OCI-LY3 (cell line): ENCODE results near the gene GLB1L3.
"Not testable (repeated sequence)": the region's sequence is repeated elsewhere in the genome, so short reads cannot be mapped to it uniquely, and the experiment has no call there.

ENCODE experiments used
- H2AFZ ChIP-seq: fragments of 200-600, 300-600 bp; shearing (Covaris generic); 2 replicates; pipeline ENCODE4 v1.6.0; 2014; ENCODE audit warnings: antibody characterized with exemption, low read depth, low read length
- H3K27ac ChIP-seq: fragments of 200-600, 300-600 bp; sonication (generic); 2 replicates; pipeline ENCODE4 v1.5.1; 2014; ENCODE audit warnings: mild to moderate bottlenecking, low read length, moderate library complexity, mixed read lengths
- H3K27me3 ChIP-seq: fragments of 200-600, 300-600 bp; sonication (generic); 2 replicates; pipeline ENCODE4 v1.6.1; 2014; ENCODE audit warnings: low read depth, low read length, mixed read lengths
- H3K36me3 ChIP-seq: fragments of 200-600, 300-600 bp; sonication (generic); replicated peaks from 2 replicates; pipeline ENCODE3; 2014; ENCODE audit warnings: low read depth, low read length, mixed read lengths
- H3K4me1 ChIP-seq: fragments of 300-600, 200-600 bp; sonication (generic); 2 replicates; pipeline ENCODE4 v1.6.1; 2014; ENCODE audit warnings: low read length, mixed read lengths
- H3K4me2 ChIP-seq: fragments of 200-600, 300-600 bp; sonication (generic); 2 replicates; pipeline ENCODE4 v1.6.1; 2014; ENCODE audit warnings: low read length, mixed read lengths
- H3K4me3 ChIP-seq: fragments of 300-600, 200-600 bp; sonication (generic); 2 replicates; pipeline ENCODE4 v1.5.1; 2014; ENCODE audit warnings: antibody characterized with exemption, mild to moderate bottlenecking, low read length, moderate library complexity
- H3K79me2 ChIP-seq: fragments of 300-600, 200-600 bp; shearing (Covaris generic); 2 replicates; pipeline ENCODE4 v1.6.1; 2014; ENCODE audit warnings: mild to moderate bottlenecking, low read length, mixed read lengths
- H3K9ac ChIP-seq: fragments of 300-600, 200-600 bp; shearing (Covaris generic); 2 replicates; pipeline ENCODE4 v1.6.0; 2014; ENCODE audit warnings: mild to moderate bottlenecking, low read length, moderate library complexity
- H3K9me3 ChIP-seq: fragments of 200-600, 300-600 bp; shearing (Covaris generic); 2 replicates; pipeline ENCODE4 v1.6.1; 2014; ENCODE audit warnings: low read length, mixed read lengths; ENCODE audit not compliant: insufficient read depth
- H4K20me1 ChIP-seq: fragments of 200-600, 300-600 bp; sonication (generic); 2 replicates; pipeline ENCODE4 v1.6.1; 2016; ENCODE audit warnings: low read length, mixed read lengths; ENCODE audit not compliant: insufficient read depth
- CTCF ChIP-seq: fragments of 200-600, 300-600 bp; sonication (generic); IDR thresholded peaks from 2 replicates; pipeline ENCODE4 v1.5.1; 2014; ENCODE audit warnings: antibody characterized with exemption, low read length, low read depth
- EZH2phosphoT487 ChIP-seq: fragments of 200-600 bp; shearing (Covaris generic); IDR thresholded peaks from 2 replicates; pipeline ENCODE4 v1.6.1; 2018; ENCODE audit warnings: antibody characterized with exemption, mixed run types, low read depth

The GLB1L3 gene

DNA sequence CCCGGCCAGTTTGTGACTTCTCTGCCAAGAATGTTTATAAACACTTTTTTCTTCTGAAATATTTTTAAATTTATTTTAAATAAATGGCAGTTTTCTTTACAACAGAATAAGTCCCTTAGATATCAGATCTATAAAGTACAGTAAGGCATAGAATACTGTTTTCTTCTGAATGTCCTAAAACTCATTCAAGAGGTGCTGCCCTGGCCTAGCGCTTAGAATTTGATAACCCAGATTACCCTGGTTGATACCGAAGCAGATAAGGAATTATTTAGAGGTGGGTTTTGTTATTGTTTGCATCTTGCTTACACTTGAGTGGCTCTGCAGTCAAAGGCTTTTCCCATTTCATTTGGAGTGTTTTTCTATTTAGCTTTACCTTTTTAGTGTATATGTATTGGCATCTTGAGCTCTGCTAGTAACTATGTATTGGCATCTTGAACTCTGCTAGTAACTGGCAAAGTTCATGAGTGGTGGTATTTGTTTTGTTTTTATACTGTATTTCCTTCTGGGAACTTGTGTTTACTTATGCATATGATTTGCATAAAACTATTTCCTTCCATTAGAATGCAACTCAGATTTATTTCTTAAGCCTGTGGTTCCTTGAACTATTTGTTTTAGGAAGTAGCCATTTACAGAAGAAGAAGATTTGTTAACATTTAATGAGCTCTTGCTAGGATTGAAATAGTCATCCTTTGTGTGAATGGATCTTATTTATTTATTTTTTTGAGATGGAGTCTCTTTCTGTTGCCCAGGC lies 21.6 kb upstream of the GLB1L3 start:
- Histone ChIP-seq H2AFZ (no peak overlapping the region), H3K9me3 (no peaks in the 10 kb centered on the region), H3K4me1 (peaks cover 10% of the 10 kb centered on the region), H3K27me3 (no peaks in the 10 kb centered on the region), H3K9ac (peak overlapping the region; percentile 84; the same call in 1 of the 2 replicates), H3K79me2 (peaks cover 14% of the 10 kb centered on the region), H4K20me1 (no peaks in the 10 kb centered on the region), H3K27ac (no peak overlapping the region), H3K36me3 (peaks cover 27% of the 10 kb centered on the region), H3K4me3 (peak overlapping the region; percentile 91), H3K4me2 (peak overlapping the region; percentile 87)
- no peak for TF ChIP-seq CTCF

DNA sequence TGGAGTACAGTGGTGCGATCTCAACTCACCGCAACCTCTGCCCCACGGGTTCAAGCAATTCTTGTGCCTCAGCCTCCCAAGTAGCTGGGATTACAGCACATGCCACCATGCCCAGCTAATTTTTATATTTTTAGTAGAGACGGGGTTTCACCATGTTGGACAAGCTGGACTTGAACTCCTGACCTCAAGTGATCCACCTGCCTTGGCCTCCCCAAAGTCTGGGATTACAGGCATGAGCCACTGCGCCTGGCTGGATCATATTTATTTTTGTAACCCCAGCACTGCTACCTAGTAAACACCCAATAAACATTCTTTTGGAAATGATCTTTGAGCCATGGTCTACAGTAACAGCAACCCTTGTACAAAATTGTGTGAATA lies 21.0 kb upstream of the GLB1L3 start:
- not testable (repeated sequence) for H2AFZ ChIP-seq, H3K27me3 ChIP-seq, H3K9me3 ChIP-seq, H3K4me3 ChIP-seq, H3K4me2 ChIP-seq, H3K27ac ChIP-seq, H3K9ac ChIP-seq, H4K20me1 ChIP-seq
- Histone ChIP-seq H3K4me1 (peaks cover 13% of the 10 kb centered on the region), H3K36me3 (peaks cover 24% of the 10 kb centered on the region), H3K79me2 (peaks cover 14% of the 10 kb centered on the region)

GRCh38 chr11:134257101-134257500 lies 19.1 kb upstream of the GLB1L3 start:
- Histone ChIP-seq H3K4me1 (peaks cover 19% of the 10 kb centered on the region), H3K9me3 (no peaks in the 10 kb centered on the region), H3K27me3 (no peaks in the 10 kb centered on the region), H3K4me3 (no peak overlapping the region), H3K4me2 (no peak overlapping the region), H3K36me3 (peaks cover 24% of the 10 kb centered on the region), H3K27ac (no peak overlapping the region), H4K20me1 (peaks cover 15% of the 10 kb centered on the region), H3K79me2 (peaks cover 10% of the 10 kb centered on the region), H2AFZ (no peak overlapping the region), H3K9ac (no peak overlapping the region)
- TF ChIP-seq EZH2phosphoT487: no peak
- TF ChIP-seq CTCF: no peak

GRCh38 chr11:134258577-134258976 lies 17.6 kb upstream of the GLB1L3 start:
- H4K20me1 ChIP-seq: peaks cover 17% of the 10 kb centered on the region
- H3K4me2 ChIP-seq: no peak overlapping the region
- H3K4me3 ChIP-seq: no peak overlapping the region
- H2AFZ ChIP-seq: no peak overlapping the region
- H3K27ac ChIP-seq: no peak overlapping the region
- H3K9me3 ChIP-seq: no peaks in the 10 kb centered on the region
- H3K27me3 ChIP-seq: no peaks in the 10 kb centered on the region
- peaks cover 15% of the 10 kb centered on the region for H3K4me1 ChIP-seq
- H3K36me3 ChIP-seq: peaks cover 30% of the 10 kb centered on the region
- H3K79me2 ChIP-seq: peaks cover 5% of the 10 kb centered on the region
- H3K9ac ChIP-seq: no peak overlapping the region
- TF ChIP-seq CTCF: no peak
- TF ChIP-seq EZH2phosphoT487: no peak
